ENCODE results near the gene GID8.

DNA sequence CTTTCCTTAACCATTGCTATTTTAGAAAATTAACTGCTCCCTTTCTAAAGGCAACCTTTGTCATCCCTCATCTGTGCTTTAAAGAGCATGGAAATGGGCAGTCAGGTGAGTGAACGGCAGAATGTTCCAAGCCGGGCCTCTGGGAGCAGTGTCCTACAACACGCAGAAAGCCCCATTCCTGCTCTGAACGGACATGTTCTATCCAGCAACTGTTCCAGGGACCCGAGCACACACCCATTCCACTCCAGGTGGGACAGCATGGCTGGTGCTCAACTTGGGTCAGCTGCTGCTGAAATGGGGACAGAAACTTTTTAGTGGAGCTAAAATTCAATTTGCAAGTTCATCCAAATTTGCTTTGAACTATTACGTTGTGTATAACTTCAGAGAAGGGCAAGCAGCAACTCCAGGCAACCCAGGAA is 38.3 kb upstream of the GID8 start:
- TF ChIP-seq POLR2AphosphoS5 (IDR thresholded peaks at IDR 0.05) (no peak), POLR2A (IDR thresholded peaks at IDR 0.05) (no peak), EP300 (IDR thresholded peaks at IDR 0.05) (no peak)
- TF ChIP-seq, protein P1, sequence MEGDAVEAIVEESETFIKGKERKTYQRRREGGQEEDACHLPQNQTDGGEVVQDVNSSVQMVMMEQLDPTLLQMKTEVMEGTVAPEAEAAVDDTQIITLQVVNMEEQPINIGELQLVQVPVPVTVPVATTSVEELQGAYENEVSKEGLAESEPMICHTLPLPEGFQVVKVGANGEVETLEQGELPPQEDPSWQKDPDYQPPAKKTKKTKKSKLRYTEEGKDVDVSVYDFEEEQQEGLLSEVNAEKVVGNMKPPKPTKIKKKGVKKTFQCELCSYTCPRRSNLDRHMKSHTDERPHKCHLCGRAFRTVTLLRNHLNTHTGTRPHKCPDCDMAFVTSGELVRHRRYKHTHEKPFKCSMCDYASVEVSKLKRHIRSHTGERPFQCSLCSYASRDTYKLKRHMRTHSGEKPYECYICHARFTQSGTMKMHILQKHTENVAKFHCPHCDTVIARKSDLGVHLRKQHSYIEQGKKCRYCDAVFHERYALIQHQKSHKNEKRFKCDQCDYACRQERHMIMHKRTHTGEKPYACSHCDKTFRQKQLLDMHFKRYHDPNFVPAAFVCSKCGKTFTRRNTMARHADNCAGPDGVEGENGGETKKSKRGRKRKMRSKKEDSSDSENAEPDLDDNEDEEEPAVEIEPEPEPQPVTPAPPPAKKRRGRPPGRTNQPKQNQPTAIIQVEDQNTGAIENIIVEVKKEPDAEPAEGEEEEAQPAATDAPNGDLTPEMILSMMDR (IDR thresholded peaks at IDR 0.05) = no peak
